Stimulated activated CD4-positive, alpha-beta T cell treated with anti-CD3 and anti-CD28 coated beads, Interleukin-1b, Interleukin-23, amount 100 ng/mL, for 1 hour (primary cell): ENCODE results near the gene SGTA.
"Not testable (repeated sequence)": the region's sequence is repeated elsewhere in the genome, so short reads cannot be mapped to it uniquely, and the experiment has no call there.

Experiments used
- DNase-seq, 2 donors: peaks; one replicate each; pipeline ENCODE4 v3.0.0-alpha.2; 2020; ENCODE audit warnings: low read depth in 2 of 2

SGTA gene

GRCh38 chr19:2726904-2727639, 56.0 kb downstream of the SGTA start:
- DNase-seq = no peak

- no peak for DNase-seq
These were observed 56.8 kb downstream of the SGTA start for GRCh38 chr19:2726160-2726855.

GRCh38 chr19:2724148-2724557, 58.9 kb downstream of the SGTA start:
- DNase-seq = no peak

GRCh38 chr19:2723747-2724146, 59.3 kb downstream of the SGTA start:
- DNase-seq = no peak

- no peak for DNase-seq
These were observed 59.7 kb downstream of the SGTA start for GRCh38 chr19:2723345-2723715.

GRCh38 chr19:2722541-2723344, 60.3 kb downstream of the SGTA start:
- no peak for DNase-seq

- no peak for DNase-seq
These were observed 61.2 kb downstream of the SGTA start for GRCh38 chr19:2721570-2722540.

GRCh38 chr19:2720777-2721569, 62.1 kb downstream of the SGTA start, which contains the start of gene DIRAS1:
Gene DIRAS1, minus strand, starts transcription at chr19:2721372. Its CDS starts 3,566 bp downstream, at chr19:2717806.
- DNase-seq = no peak

GRCh38 chr19:2719920-2720776, 62.9 kb downstream of the SGTA start:
- DNase-seq = no peak

- no peak for DNase-seq
These were observed 63.8 kb downstream of the SGTA start for GRCh38 chr19:2719232-2719735.

- no peak for DNase-seq
These were observed 65.2 kb downstream of the SGTA start for GRCh38 chr19:2717638-2718541.

- DNase-seq = no peak
These were observed 66.1 kb downstream of the SGTA start for GRCh38 chr19:2716722-2717637.

- DNase-seq = no peak
These were observed 66.8 kb downstream of the SGTA start for GRCh38 chr19:2716275-2716650.

- no peak for DNase-seq
These were observed 67.4 kb downstream of the SGTA start for GRCh38 chr19:2715470-2716274.

- DNase-seq = no peak
These were observed 68.4 kb downstream of the SGTA start for GRCh38 chr19:2714531-2715269.

GRCh38 chr19:2714102-2714501, 69.0 kb downstream of the SGTA start:
- not testable (repeated sequence) for DNase-seq
